ENCODE data around the gene IRF8. TPM values are rescaled to one million over a fixed set of nuclear protein-coding genes. Genes with fewer than 3 reads are reported as not detected.
"Not testable (repeated sequence)": the region's sequence is repeated elsewhere in the genome, so short reads cannot be mapped to it uniquely, and the experiment has no call there.

IRF8 gene
- total RNA-seq, 2 donors from 2014 or later = 6.3 to 12.1 TPM

- Mint-ChIP-seq H3K27me3 (peaks cover 13% of the 10 kb centered on the region), H3K4me1 (peaks cover 19% of the 10 kb centered on the region), H3K9me3 (no peaks in the 10 kb centered on the region), H3K27ac (no peak overlapping the region), H3K36me3 (ENCODE audit: low read depth) (no peaks in the 10 kb centered on the region), H3K4me3 (no peak overlapping the region)
- ATAC-seq (replicated peaks) = no peak
Observed at GRCh38 chr16:85941863-85942644, 43.1 kb downstream of the IRF8 start.

GRCh38 chr16:85942659-85943058 lies 43.7 kb downstream of the IRF8 start:
- ATAC-seq (replicated peaks); H3K36me3 Mint-ChIP-seq (ENCODE audit: low read depth); H3K27ac Mint-ChIP-seq; H3K9me3 Mint-ChIP-seq; H3K4me3 Mint-ChIP-seq: not testable (repeated sequence)
- Mint-ChIP-seq H3K4me1 (peaks cover 19% of the 10 kb centered on the region), H3K27me3 (peaks cover 14% of the 10 kb centered on the region)

GRCh38 chr16:85943711-85944110 lies 44.7 kb downstream of the IRF8 start:
- Mint-ChIP-seq H3K27ac (no peak overlapping the region), H3K9me3 (no peaks in the 10 kb centered on the region), H3K27me3 (peaks cover 16% of the 10 kb centered on the region), H3K4me1 (peaks cover 22% of the 10 kb centered on the region), H3K36me3 (ENCODE audit: low read depth) (no peaks in the 10 kb centered on the region), H3K4me3 (no peak overlapping the region)
- peak; percentile 35 for ATAC-seq (replicated peaks)

- Mint-ChIP-seq H3K9me3 (no peaks in the 10 kb centered on the region), H3K4me3 (peak overlapping the region; percentile 39), H3K4me1 (peaks cover 22% of the 10 kb centered on the region), H3K27ac (peak overlapping the region; percentile 60), H3K36me3 (ENCODE audit: low read depth) (no peaks in the 10 kb centered on the region), H3K27me3 (peaks cover 16% of the 10 kb centered on the region)
- ATAC-seq (replicated peaks) = peak; percentile 25
Observed at GRCh38 chr16:85944572-85945423, 45.8 kb downstream of the IRF8 start.

- Mint-ChIP-seq H3K4me1 (peaks cover 22% of the 10 kb centered on the region), H3K36me3 (ENCODE audit: low read depth) (no peaks in the 10 kb centered on the region), H3K27ac (peak overlapping the region; percentile 60), H3K9me3 (no peaks in the 10 kb centered on the region), H3K27me3 (peaks cover 16% of the 10 kb centered on the region), H3K4me3 (peak overlapping the region; percentile 39)
- no peak for ATAC-seq (replicated peaks)
Observed at GRCh38 chr16:85945424-85945751, 46.4 kb downstream of the IRF8 start.

- peaks cover 22% of the 10 kb centered on the region for H3K27me3 Mint-ChIP-seq
- ATAC-seq (replicated peaks) = no peak
- peak overlapping the region; percentile 64 for H3K4me3 Mint-ChIP-seq
Observed at GRCh38 chr16:85946541-85947124, 47.7 kb downstream of the IRF8 start.

GRCh38 chr16:85947230-85948137 lies 48.5 kb downstream of the IRF8 start:
- H3K9me3 Mint-ChIP-seq = no peaks in the 10 kb centered on the region
- H3K27ac Mint-ChIP-seq = no peak overlapping the region
- peak; percentile 93 for ATAC-seq (replicated peaks)
- peaks cover 22% of the 10 kb centered on the region for H3K27me3 Mint-ChIP-seq
- no peaks in the 10 kb centered on the region for H3K36me3 Mint-ChIP-seq (ENCODE audit: low read depth)
- H3K4me1 Mint-ChIP-seq = peaks cover 22% of the 10 kb centered on the region
- H3K4me3 Mint-ChIP-seq = peak overlapping the region; percentile 64

More at GRCh38 chr16:85946541-85947124, 47.7 kb downstream of the IRF8 start:
- H3K4me1 Mint-ChIP-seq = peaks cover 22% of the 10 kb centered on the region
- no peaks in the 10 kb centered on the region for H3K36me3 Mint-ChIP-seq (ENCODE audit: low read depth)
- no peak overlapping the region for H3K27ac Mint-ChIP-seq
- H3K9me3 Mint-ChIP-seq = no peaks in the 10 kb centered on the region

- Mint-ChIP-seq H3K9me3 (no peaks in the 10 kb centered on the region), H3K27me3 (peaks cover 22% of the 10 kb centered on the region), H3K4me3 (peak overlapping the region; percentile 64), H3K4me1 (peaks cover 22% of the 10 kb centered on the region), H3K27ac (no peak overlapping the region), H3K36me3 (ENCODE audit: low read depth) (no peaks in the 10 kb centered on the region)
- ATAC-seq (replicated peaks) = peak; percentile 7
Observed at GRCh38 chr16:85948138-85948509, 49.2 kb downstream of the IRF8 start.

GRCh38 chr16:85948616-85949265 lies 49.8 kb downstream of the IRF8 start:
- Mint-ChIP-seq H3K4me1 (peaks cover 22% of the 10 kb centered on the region), H3K9me3 (no peaks in the 10 kb centered on the region), H3K4me3 (no peak overlapping the region), H3K27me3 (peaks cover 22% of the 10 kb centered on the region), H3K36me3 (ENCODE audit: low read depth) (no peaks in the 10 kb centered on the region), H3K27ac (no peak overlapping the region)
- no peak for ATAC-seq (replicated peaks)

- Mint-ChIP-seq H3K27ac (no peak overlapping the region), H3K27me3 (peaks cover 21% of the 10 kb centered on the region), H3K9me3 (no peaks in the 10 kb centered on the region), H3K4me3 (no peak overlapping the region), H3K4me1 (peaks cover 12% of the 10 kb centered on the region), H3K36me3 (ENCODE audit: low read depth) (no peaks in the 10 kb centered on the region)
- no peak for ATAC-seq (replicated peaks)
Observed at GRCh38 chr16:85950136-85950918, 51.4 kb downstream of the IRF8 start.

GRCh38 chr16:85952197-85952596 lies 53.2 kb downstream of the IRF8 start:
- no peak for ATAC-seq (replicated peaks)
- no peak overlapping the region for H3K4me3 Mint-ChIP-seq

GRCh38 chr16:85952811-85953210 lies 53.8 kb downstream of the IRF8 start:
- H3K4me1 Mint-ChIP-seq = peaks cover 10% of the 10 kb centered on the region
- H3K27ac Mint-ChIP-seq = no peak overlapping the region
- ATAC-seq (replicated peaks) = no peak
- no peaks in the 10 kb centered on the region for H3K9me3 Mint-ChIP-seq
- H3K36me3 Mint-ChIP-seq (ENCODE audit: low read depth) = no peaks in the 10 kb centered on the region
- H3K4me3 Mint-ChIP-seq = no peak overlapping the region
- peaks cover 17% of the 10 kb centered on the region for H3K27me3 Mint-ChIP-seq

More at GRCh38 chr16:85952197-85952596, 53.2 kb downstream of the IRF8 start:
- Mint-ChIP-seq H3K27me3 (peaks cover 19% of the 10 kb centered on the region), H3K4me1 (peaks cover 15% of the 10 kb centered on the region), H3K27ac (no peak overlapping the region), H3K9me3 (no peaks in the 10 kb centered on the region), H3K36me3 (ENCODE audit: low read depth) (no peaks in the 10 kb centered on the region)

GRCh38 chr16:85954927-85955519 lies 56.1 kb downstream of the IRF8 start:
- H3K4me1 Mint-ChIP-seq = peaks cover 9% of the 10 kb centered on the region
- no peak for ATAC-seq (replicated peaks)
- H3K36me3 Mint-ChIP-seq (ENCODE audit: low read depth) = no peaks in the 10 kb centered on the region
- H3K27me3 Mint-ChIP-seq = peaks cover 17% of the 10 kb centered on the region
- no peaks in the 10 kb centered on the region for H3K9me3 Mint-ChIP-seq
- no peak overlapping the region for H3K27ac Mint-ChIP-seq
- no peak overlapping the region for H3K4me3 Mint-ChIP-seq

All from activated T-helper 17 cell treated with anti-CD3 and anti-CD28 coated beads, Interleukin-2, amount 50 U/mL, for 72 hours (primary cell).